Vagina (tissue), 2 donors: ENCODE results near the gene ANO1.

ENCODE experiments used
- CTCF ChIP-seq, 3 experiments: fragments of 450-650 bp in 2 of 3; fragments of 200-600 bp in 1 of 3; sonication (generic) in 1 of 3; IDR thresholded peaks; one replicate each; pipeline ENCODE4 v1.5.1; 2017 to 2019; ENCODE audit warnings: antibody characterized with exemption in 3 of 3, mild to moderate bottlenecking in 2 of 3, moderate library complexity in 2 of 3
- POLR2A ChIP-seq, 2 donors: fragments of 450-650 bp; IDR thresholded peaks; one replicate each; pipeline ENCODE4 v1.6.1; 2017; ENCODE audit warnings: antibody characterized with exemption in 2 of 2, mild to moderate bottlenecking in 2 of 2, moderate library complexity in 2 of 2
- POLR2AphosphoS5 ChIP-seq, 2 donors: sonication (generic); formaldehyde crosslinking; IDR thresholded peaks; one replicate each; pipeline ENCODE4 v1.9.0; 2017; ENCODE audit warnings: antibody characterized with exemption in 2 of 2, mild to moderate bottlenecking in 2 of 2, low read depth in 1 of 2; ENCODE audit not compliant: insufficient read depth in 1 of 2

- TF ChIP-seq CTCF (IDR thresholded peaks at IDR 0.05) (no peak), POLR2AphosphoS5 (IDR thresholded peaks at IDR 0.05; ENCODE audit: insufficient read depth in 1 of 2, low read depth in 1 of 2) (no peak), POLR2A (IDR thresholded peaks at IDR 0.05) (no peak)
These were observed 91.0 kb downstream of the ANO1 start for GRCh38 chr11:70169127-70169526.
